ENCODE data around the gene ZNF750.

Gene ZNF750

DNA sequence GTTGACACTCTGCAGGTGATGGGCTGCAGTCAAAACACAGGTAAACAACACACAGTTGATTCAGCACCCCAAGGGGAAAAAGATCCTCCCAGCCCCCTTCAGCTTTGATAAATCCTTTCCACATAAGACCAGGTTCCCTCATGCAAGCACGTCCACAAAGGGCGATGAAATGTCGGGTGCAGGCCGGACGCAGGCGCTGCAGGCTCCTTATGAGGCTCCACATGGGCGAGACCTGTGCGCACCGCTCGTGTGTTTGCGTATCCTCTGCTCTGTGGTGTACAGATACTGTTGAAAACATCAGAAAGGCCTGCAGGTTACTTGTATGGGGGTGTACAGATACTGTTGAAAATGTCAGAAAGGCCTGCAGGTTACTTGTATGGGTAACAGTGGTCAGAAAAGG is 14.4 kb upstream of the ZNF750 start:
- H3K27ac ChIP-seq = no peak overlapping the region
- TF ChIP-seq ZFX (IDR thresholded peaks at IDR 0.05) = no peak
- TF ChIP-seq, protein P1, sequence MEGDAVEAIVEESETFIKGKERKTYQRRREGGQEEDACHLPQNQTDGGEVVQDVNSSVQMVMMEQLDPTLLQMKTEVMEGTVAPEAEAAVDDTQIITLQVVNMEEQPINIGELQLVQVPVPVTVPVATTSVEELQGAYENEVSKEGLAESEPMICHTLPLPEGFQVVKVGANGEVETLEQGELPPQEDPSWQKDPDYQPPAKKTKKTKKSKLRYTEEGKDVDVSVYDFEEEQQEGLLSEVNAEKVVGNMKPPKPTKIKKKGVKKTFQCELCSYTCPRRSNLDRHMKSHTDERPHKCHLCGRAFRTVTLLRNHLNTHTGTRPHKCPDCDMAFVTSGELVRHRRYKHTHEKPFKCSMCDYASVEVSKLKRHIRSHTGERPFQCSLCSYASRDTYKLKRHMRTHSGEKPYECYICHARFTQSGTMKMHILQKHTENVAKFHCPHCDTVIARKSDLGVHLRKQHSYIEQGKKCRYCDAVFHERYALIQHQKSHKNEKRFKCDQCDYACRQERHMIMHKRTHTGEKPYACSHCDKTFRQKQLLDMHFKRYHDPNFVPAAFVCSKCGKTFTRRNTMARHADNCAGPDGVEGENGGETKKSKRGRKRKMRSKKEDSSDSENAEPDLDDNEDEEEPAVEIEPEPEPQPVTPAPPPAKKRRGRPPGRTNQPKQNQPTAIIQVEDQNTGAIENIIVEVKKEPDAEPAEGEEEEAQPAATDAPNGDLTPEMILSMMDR (conservative IDR thresholded peaks at IDR 0.05) = no peak

DNA sequence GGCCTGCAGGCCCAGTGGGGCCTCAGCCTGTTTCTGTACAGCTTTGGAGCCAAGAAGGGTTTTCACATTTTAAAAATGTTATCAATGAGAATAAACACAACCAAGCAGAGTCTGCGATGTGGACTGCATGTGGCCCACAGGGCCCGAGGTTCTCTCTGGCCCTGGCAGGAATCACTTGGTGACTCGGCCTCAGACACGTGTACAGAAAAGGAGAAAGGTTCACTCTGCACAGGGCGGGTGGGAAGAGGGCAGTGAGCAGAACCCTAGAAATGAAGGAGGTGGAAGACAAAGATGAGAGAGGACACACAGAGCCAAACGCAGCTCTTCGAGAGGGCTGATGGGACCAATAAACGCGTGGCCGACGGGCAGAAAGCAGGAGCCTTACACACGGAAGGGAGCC is 11.6 kb upstream of the ZNF750 start:
- H3K27ac ChIP-seq = no peak overlapping the region
- no peak for TF ChIP-seq ZFX (IDR thresholded peaks at IDR 0.05)
- TF ChIP-seq, protein P1 (conservative IDR thresholded peaks at IDR 0.05) = no peak

DNA sequence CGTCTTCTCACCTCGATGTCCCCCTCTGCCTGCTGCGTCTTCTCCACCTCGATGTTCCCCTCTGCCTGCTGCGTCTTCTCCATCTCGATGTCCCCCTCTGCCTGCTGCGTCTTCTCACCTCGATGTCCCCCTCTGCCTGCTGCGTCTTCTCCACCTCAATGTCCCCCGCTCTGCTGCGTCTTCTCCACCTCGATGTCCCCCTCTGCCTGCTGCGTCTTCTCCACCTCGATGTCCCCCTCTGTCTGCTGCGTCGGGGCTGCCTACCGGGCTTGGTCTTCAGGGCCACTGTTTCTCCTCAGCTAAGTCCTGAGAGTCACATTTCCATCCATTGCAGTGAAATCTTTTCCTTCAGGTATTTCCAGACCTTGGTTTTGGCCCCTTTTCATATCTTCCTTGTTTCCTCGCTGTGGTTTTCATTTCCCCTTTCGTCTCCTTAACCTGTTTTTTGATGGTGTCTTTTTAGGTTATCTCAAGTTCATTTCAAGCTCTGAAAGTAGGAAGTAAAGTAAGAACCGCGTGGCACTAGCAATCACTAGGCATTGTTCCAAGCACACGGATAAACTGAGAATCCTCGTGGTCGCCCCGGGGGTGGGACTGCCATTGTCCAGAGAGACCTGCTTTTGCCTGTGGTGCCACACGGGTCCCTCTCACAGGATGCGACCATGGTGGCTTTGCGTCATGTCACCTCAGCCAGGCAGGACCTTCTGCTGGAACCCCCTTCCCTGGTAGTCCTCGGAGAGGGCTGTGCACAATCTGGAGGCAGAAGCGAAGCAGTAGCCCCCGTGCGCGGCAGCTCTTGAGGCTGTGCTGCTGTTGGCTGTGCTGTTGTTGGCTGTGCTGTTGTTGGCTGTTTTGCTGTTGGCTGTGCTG is 9.5 kb upstream of the ZNF750 start:
- no peak overlapping the region for H3K27ac ChIP-seq
- TF ChIP-seq ZFX (IDR thresholded peaks at IDR 0.05) = no peak
- TF ChIP-seq, protein P1 (conservative IDR thresholded peaks at IDR 0.05) = no peak

DNA sequence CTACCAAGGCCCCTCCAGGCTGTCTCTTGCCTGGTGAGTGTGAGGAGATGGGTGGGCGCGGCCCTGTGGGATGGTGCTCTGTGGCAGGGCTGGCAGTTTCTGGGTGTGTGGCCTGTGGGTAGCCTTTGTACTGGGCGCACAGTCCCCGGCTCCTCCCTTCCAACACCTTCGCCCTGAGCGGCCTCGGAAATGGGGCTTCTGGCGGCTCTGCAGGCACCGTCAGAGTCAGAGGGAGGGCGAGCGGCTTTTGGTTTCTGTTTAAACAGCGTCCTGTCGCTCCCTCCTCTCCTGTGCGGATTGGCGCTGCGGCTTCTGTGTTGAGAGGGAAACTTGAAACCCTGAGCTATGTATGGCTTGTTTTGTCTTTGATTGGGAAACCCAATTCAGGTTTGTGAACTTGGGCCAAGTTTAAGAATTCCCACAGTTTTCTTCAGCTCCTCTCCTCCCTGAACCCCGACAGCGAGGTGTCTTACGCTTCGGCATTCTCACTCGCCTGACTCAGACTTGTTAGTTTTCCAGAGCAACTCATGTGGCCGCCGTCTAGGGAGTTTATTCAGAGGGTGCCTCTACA is 8.3 kb upstream of the ZNF750 start:
- TF ChIP-seq, protein P1 (conservative IDR thresholded peaks at IDR 0.05) = no peak
- no peak for TF ChIP-seq ZFX (IDR thresholded peaks at IDR 0.05)
- H3K27ac ChIP-seq = no peak overlapping the region

DNA sequence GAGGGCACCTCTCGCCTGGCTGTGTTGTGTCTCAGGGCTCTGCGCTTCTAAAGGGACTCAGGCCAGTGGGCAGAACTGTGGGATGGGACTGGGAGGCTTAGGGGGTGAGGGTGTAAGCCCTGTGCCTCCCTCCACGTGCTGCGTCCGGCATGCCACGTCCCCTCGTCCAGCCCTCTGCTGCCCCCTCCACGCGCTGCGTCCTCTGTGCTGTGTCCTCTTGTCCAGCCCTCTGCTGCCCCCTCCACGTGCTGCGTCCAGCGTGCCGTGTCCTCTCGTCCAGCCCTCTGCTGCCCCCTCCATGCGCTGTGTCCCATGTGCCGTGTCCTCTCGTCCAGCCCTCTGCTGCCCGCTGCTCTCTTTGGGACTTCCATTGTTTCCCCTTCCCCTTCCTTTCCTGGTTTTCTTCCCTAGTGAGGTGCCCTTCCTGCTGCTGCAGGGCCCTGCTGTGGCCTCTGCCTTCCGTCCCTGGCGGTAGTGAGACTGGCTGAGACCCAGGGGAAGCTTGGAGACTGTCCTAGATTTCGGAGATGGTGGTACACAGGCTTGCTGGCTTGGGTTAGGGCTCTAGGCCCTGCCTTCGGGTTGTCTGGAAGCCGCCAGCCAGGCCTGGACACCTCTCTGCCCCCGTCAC is 6.4 kb upstream of the ZNF750 start:
- H3K27ac ChIP-seq = no peak overlapping the region
- TF ChIP-seq, protein P1 (conservative IDR thresholded peaks at IDR 0.05) = no peak
- TF ChIP-seq ZFX (IDR thresholded peaks at IDR 0.05) = no peak

DNA sequence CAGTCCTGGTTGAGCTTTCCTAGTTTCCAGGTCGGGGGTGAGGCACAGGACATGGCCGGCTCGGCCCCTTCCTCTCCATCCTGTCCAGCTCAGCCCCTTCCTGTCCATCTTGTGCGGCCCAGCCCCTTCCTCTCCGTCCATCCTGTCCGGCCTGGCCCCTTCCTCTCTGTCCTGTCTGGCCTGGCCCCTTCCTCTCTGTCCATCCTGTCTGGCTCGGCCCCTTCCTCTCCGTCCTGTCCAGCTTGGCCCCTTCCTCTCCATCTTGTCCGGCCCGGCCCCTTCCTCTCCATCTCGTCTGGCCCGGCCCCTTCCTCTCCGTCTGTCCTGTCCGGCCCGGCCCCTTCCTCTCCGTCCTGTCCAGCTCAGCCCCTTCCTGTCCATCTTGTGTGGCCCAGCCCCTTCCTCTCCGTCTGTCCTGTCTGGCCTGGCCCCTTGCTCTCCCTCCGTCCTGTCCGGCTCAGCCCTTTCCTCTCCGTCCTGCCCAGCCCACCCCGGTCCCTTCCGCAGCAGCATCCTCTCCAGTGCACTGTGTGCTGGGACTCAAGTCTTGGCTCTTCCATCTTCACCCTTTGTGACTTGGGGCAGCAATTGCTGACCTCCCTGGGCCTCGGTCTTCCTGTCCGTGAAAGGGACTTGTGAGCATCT is 5.5 kb upstream of the ZNF750 start:
- no peak overlapping the region for H3K27ac ChIP-seq
- TF ChIP-seq, protein P1 (conservative IDR thresholded peaks at IDR 0.05) = no peak
- TF ChIP-seq ZFX (IDR thresholded peaks at IDR 0.05) = no peak

All from C4-2B (cell line).